HG02884 (cell line): Measurements from ENCODE around the gene KCNJ15.
"Not testable (repeated sequence)": the region's sequence is repeated elsewhere in the genome, so short reads cannot be mapped to it uniquely, and the experiment has no call there.

Source experiments
- ATAC-seq: cut with Tn5 transposase; IDR thresholded peaks from one replicate; pipeline ENCODE4 v1.9.1; 2021; ENCODE audit warnings: mild to moderate bottlenecking, moderate library complexity; ENCODE audit not compliant: unreplicated experiment

The KCNJ15 gene

GRCh38 chr21:38256599-38257302, at the start of gene KCNJ15:
KCNJ15 (plus strand) TSS chr21:38256991; CDS start chr21:38299262, 42,271 bp downstream.
- ATAC-seq = no peak

- no peak for ATAC-seq
Observed at GRCh38 chr21:38208118-38208517, 48.7 kb upstream of the KCNJ15 start.

- no peak for ATAC-seq
Observed at GRCh38 chr21:38211321-38211720, 45.5 kb upstream of the KCNJ15 start.

DNA sequence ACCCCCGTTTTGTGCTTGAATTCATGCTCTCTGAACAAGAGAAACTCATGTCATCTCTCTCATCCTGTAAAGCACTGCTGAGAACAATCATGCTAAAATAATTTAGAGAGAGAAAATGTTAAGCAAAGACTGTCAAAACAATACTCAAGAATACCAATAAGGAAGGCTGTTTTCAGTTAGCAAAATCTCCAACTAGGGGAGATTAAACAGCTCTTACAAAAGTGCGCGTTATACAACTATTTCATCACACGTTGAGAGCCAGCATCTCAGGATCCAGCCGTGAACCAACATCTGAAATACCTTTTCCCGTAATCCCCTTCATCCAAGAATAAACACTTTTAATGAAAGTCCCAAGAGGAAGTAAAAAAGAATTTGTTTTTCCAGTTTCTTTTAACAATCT, 44.1 kb upstream of the KCNJ15 start:
- no peak for ATAC-seq

DNA sequence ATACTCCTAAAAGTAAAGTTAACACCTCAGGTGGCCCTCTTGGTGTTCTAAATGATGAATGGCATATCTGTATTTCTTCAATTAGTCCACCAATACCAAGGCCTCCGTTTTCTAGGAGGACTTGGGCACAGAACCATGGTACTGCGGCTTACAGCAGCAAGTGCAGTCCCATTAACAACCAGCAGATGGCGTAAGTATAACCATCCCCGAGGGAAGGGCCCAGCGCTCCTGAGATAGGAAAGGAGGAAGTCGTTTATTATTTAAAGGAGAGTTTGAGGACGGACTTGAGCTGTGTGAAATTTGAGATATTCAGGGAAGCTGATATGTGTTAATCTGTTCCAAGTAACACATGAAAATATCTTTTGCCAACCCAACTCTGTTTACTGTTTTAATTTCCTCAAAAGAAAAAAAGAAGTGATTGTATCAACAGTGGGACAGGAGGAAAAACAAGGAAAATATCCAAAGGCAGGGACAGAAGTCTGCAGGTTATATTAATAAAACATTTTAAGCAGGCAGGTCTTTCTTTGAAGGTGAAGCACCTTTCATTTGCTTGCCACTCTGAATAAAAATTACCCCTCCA, 37.7 kb upstream of the KCNJ15 start:
- peak; percentile 60 for ATAC-seq

DNA sequence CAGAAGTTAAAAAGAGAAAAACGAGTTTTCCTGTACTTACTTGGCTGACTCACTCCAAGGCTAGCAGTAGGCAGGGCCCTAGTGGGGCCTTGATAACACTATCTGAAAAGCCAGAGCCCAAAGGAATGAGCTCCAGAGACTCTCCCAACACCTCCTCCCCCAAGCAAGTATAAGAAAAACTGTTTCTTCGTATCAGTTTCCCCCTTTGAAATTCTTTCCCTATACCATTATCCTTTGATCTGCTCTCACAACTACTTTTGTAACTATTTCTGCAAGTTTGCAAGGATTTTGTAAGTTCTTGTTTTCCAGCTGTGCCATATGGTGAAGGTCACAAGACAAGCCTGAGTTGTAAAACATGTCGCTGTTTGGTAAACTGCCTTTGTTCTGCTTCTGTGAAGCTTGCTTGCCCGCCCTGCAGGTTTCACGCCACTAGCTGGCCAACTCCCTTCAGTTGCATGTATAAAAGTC, 36.5 kb upstream of the KCNJ15 start:
- ATAC-seq = no peak

DNA sequence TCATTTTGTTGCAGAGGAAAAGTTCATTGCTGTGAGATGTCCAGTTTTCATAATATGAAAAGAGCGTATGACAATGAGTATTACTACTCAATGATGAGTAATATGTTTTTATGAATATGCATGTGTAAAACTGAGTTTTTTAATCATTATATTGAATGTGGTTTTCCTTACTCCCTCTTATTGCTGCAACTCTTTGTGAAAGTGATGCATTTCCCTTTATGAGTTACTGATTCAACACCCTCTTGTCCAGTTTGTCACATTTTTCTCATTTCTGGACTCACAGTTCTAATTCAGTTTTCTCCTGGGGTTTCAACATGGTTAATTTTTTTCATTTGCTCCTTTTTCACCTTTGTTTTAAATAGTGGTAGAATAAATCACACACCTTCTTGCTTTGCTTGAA, 35.2 kb upstream of the KCNJ15 start:
- no peak for ATAC-seq

- ATAC-seq = no peak
Observed at GRCh38 chr21:38223893-38224540, 32.8 kb upstream of the KCNJ15 start.

GRCh38 chr21:38227401-38227800, 29.4 kb upstream of the KCNJ15 start:
- ATAC-seq = no peak

DNA sequence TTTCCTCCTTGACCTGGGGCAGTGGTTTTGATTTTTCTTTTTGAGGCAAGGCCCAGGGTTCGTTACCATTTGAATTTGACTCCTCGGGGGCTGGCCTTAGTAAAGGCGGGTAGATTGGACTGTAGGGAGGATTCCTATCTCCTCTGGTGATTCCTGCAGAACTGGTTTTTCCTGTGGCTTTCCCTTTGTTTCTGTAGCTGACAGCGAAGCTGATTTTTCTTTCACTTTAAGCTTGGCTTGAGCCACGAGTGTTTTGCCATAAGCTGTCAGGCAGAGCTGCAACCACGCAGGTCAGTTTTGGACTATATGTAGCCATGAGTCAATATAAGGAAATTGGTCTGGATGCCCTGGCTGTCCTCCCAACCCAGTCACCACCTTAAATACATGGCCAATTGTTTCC, 28.7 kb upstream of the KCNJ15 start:
- no peak for ATAC-seq

GRCh38 chr21:38228537-38228936, 28.3 kb upstream of the KCNJ15 start:
- no peak for ATAC-seq

DNA sequence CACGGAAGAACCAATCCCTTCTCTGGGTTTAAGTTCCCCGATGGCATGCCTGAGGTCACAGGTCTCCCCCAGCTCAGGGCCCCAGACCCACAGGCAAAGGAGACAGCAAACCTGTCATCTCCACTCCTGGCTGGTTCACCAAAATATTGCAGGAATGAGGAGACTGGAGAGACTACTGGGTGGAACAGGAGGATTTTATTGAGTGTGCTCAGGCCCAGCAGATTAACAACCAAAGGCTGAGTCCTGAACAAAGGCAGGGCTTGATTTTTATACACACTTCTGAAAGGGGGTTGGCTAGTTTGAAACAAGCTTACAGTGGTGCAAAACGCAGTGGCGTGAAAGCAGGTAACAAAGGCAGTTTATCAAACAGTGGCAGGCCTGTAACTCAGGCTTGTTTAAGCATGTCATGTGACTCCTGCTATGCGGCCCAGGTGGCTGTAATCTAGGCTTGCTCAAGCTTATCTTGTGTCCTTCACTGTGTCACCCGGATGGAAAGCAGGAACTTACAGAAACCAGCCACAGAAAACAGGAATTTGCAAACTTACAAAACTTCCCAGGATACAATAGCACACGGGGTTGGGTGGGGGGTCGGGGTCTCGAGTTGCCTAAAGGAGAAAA, 27.4 kb upstream of the KCNJ15 start:
- no peak for ATAC-seq

DNA sequence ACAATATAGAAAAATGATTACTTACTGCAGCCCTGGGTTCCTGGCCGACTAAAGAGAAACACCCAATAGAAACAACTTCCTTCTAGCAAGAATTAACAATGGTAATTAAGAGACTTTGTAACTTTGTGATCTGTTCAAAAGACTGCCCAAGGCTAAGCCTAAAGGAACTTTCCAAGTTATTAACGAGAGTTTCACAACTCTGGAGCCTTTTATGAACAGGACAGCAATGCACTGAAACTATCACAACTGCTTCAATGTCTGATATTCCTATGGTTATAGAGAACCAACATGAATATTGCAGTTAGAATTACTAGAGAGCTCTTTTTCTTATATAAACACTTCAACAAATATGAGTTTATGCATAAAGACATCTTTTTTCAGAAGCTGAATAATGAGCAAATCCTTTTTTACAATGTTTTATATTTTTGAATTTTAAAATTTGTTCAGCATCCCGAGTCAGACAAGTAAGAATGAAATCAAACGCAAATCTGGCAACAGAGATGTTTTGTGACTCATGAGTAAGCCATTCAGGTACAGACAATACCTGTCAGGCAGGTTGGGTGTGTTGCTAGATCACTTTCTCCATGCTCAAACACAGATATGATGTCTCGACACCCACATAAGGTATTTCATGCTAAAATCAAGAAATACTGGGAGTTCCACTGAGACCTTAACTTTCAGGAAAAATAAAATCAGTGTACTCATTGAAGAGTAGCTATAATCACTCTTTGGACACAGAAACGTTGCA, 22.2 kb upstream of the KCNJ15 start:
- no peak for ATAC-seq

DNA sequence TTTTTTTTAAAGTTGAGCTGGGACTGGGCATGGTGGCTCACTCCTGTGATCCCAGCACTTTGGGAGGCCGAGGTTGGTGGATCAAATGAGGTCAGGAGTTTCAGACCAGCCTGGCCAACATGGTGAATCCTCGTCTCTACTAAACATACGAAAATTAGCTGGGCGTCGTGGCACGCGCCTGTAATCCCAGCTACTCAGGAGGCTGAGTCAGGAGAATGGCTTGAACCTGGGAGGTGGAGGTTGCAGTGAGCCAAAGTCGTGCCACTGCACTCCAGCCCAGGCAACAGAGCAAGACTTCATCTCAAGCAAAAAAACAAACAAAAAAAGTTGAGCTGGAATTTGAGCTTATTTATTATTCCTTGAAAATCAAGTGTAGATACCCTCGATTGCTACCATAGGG, 21.5 kb upstream of the KCNJ15 start:
- not testable (repeated sequence) for ATAC-seq

GRCh38 chr21:38236232-38236631, 20.6 kb upstream of the KCNJ15 start:
- no peak for ATAC-seq

DNA sequence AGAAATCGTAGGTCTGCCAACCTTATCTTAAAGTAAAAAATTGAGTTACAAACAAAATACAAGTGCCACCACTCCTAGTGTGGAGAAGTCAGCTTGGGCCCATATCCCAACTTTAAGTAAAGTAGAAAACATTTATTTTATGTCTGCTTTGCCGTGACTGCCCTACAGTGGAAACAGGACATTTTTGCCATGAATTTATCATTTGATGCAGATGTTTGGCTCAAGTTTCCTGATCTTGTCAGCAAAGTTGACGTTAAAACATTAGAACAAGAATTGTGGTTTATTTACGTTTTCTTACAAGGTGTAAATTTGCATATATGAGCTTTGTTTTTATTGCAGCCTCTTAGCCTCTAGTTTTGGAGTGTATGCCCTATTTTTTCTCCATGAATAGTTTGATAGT, 17.1 kb upstream of the KCNJ15 start:
- no peak for ATAC-seq

- ATAC-seq = no peak
Observed at GRCh38 chr21:38240129-38240528, 16.7 kb upstream of the KCNJ15 start.

DNA sequence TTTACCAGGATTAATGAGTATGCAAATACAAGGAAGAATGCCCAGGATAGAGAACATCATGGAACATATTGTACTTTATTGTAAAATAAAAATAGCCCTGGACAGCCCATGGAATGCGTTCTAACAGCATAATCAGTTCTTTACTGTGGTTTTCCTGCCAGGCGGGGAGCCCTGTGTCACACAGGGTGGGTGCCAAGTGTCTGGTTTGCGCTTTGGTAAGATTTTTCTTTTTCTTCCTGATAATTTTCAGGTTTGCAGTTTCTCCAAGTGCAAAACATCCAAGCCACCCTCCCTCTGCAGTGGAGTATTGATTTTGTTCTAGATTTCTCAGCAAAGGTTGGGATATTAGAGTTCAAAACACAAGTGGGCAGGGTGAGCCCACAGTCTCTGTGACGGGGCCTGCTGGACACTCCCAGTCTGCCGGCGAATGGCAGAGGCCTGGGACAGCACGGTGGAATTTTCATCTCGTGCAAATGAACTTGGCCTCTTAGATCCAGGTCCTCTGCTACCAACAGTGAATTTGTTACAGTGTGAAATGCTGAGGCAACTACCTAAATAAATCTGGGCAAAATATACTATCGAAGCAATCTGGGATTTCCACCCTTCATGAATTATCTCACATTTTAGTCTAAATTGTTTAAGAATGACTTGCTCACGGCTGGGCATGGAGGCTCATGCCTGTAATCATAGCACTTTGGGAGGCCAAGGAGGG, 15.6 kb upstream of the KCNJ15 start:
- ATAC-seq = no peak

DNA sequence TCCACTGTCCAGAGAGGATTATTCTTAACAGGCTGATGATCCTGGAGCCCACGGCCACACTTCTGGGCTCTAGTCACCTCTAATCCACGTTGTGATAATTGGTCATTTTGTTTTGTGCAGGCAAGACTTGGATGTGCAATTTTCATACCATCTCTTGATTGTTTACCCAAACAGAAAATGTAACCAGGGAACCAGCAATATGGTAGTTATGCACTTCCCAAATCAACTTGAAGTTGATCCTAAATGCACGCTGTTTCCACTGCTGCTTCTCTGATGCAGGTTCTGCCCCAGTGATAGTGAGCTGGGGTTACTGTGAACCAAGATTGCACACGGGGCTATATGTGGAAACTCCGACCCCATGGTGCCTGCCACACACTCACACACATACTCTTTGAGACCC, 14.7 kb upstream of the KCNJ15 start:
- ATAC-seq = no peak

DNA sequence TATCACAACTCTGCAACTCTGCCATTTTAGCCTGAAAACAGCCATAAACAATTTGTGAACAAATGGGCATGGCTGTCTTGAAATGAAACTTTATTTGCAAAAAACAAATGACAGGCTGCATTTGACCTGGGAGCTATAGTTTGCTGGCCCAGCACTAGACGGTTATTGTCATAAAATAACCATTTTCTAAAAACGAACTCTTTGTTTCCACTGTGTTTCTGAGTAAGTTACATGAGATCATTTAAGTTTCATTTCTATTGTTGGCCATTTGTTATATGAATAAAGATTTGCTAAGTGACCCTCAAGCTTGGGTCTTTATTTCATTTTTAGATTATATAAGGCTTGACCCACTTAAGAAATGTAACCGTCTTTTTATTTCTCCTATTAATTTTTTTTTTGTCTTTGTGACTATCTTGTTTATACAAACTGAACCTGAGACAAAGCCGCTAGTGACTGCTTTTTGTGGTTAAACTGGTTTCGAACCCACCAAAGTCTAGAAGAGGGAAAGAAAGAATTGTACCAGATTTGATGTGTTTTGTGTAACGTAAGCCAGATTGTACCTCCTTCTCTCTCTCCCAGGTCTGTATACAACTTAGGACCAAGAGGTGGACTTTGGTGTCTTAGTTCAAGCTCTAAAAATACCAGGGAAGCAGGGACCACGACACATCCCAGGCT, 12.9 kb upstream of the KCNJ15 start:
- no peak for ATAC-seq
